NCI-H2081 (cell line): ENCODE results near the gene PCDHGC4.
A peak's percentile ranks its signal among the peaks of the same experiment; 100 is the strongest.

Source experiments
- DNase-seq, 2 experiments: peaks; one replicate each; lab custom pipeline; 2025; lab: John Stamatoyannopoulos, UW

The PCDHGC4 gene

GRCh38 chr5:141484641-141485311 is at the start of gene PCDHGC4:
PCDHGC4 (plus strand) TSS chr5:141485030; CDS start chr5:141485174, 144 bp downstream.
- peak; percentile 38 to 64 for DNase-seq

GRCh38 chr5:141437221-141437620 is 47.6 kb upstream of the PCDHGC4 start:
- DNase-seq: no peak

GRCh38 chr5:141439411-141440141 is 45.3 kb upstream of the PCDHGC4 start:
- DNase-seq: no peak

- no peak for DNase-seq
Measured at GRCh38 chr5:141440341-141440740, 44.5 kb upstream of the PCDHGC4 start.

- DNase-seq: no peak
Measured at GRCh38 chr5:141441571-141442170, 43.2 kb upstream of the PCDHGC4 start.

GRCh38 chr5:141465351-141465750 is 19.5 kb upstream of the PCDHGC4 start:
- DNase-seq: no peak

- DNase-seq: peak; percentile 56 to 80
Measured at GRCh38 chr5:141475625-141476131, 9.2 kb upstream of the PCDHGC4 start, which contains the start of gene PCDHGC3. PCDHGC3 (plus strand) TSS chr5:141475966; CDS start chr5:141476117, 151 bp downstream.

- peak; percentile 23 to 45 for DNase-seq
Measured at GRCh38 chr5:141476132-141476911, 8.5 kb upstream of the PCDHGC4 start.

GRCh38 chr5:141477044-141477575 is 7.7 kb upstream of the PCDHGC4 start:
- DNase-seq: no peak

- no peak for DNase-seq
Measured at GRCh38 chr5:141477815-141478214, 7.0 kb upstream of the PCDHGC4 start.

GRCh38 chr5:141478321-141478945 is 6.4 kb upstream of the PCDHGC4 start:
- no peak for DNase-seq

- DNase-seq: no peak
Measured at GRCh38 chr5:141479776-141480175, 5.1 kb upstream of the PCDHGC4 start.

GRCh38 chr5:141483902-141484301 is 928 bp upstream of the PCDHGC4 start:
- no peak for DNase-seq

GRCh38 chr5:141484310-141484640 is 555 bp upstream of the PCDHGC4 start:
- no peak for DNase-seq

GRCh38 chr5:141485321-141486055 is 658 bp downstream of the PCDHGC4 start:
- peak in 1 of 2 experiments; percentile 2 for DNase-seq

GRCh38 chr5:141486091-141486490 is 1.3 kb downstream of the PCDHGC4 start:
- DNase-seq: no peak

GRCh38 chr5:141487131-141487530 is 2.3 kb downstream of the PCDHGC4 start:
- no peak for DNase-seq

GRCh38 chr5:141488591-141489561 is 4.0 kb downstream of the PCDHGC4 start, which contains the start of gene PCDHGC5:
PCDHGC5 (plus strand) TSS chr5:141489081; CDS start chr5:141489241, 160 bp downstream.
- peak in 1 of 2 experiments; percentile 33 for DNase-seq

GRCh38 chr5:141489841-141490240 is 5.0 kb downstream of the PCDHGC4 start:
- no peak for DNase-seq
